HG02588 (cell line): Measurements from ENCODE around the gene ARL11.
"Not testable (repeated sequence)": the region's sequence is repeated elsewhere in the genome, so short reads cannot be mapped to it uniquely, and the experiment has no call there.

ENCODE experiments used
- ATAC-seq: cut with Tn5 transposase; IDR thresholded peaks from one replicate; pipeline ENCODE4 v1.9.1; 2021; ENCODE audit warnings: mild to moderate bottlenecking, moderate library complexity; ENCODE audit not compliant: unreplicated experiment

Gene ARL11

GRCh38 chr13:49612042-49612441 is 16.3 kb upstream of the ARL11 start:
- not testable (repeated sequence) for ATAC-seq

GRCh38 chr13:49615836-49616675 is 12.3 kb upstream of the ARL11 start:
- no peak for ATAC-seq

- no peak for ATAC-seq
Measured at GRCh38 chr13:49616676-49617065, 11.6 kb upstream of the ARL11 start.

GRCh38 chr13:49620170-49620621 is 8.1 kb upstream of the ARL11 start:
- ATAC-seq, result peak; percentile 74

GRCh38 chr13:49622174-49622946 is 5.9 kb upstream of the ARL11 start:
- no peak for ATAC-seq

- no peak for ATAC-seq
Measured at GRCh38 chr13:49624229-49624628, 4.1 kb upstream of the ARL11 start.

- no peak for ATAC-seq
Measured at GRCh38 chr13:49625392-49626079, 2.8 kb upstream of the ARL11 start.

- ATAC-seq, result no peak
Measured at GRCh38 chr13:49629196-49629938, 1.1 kb downstream of the ARL11 start.

GRCh38 chr13:49629947-49630346 is 1.6 kb downstream of the ARL11 start:
- ATAC-seq, result no peak

- no peak for ATAC-seq
Measured at GRCh38 chr13:49630580-49630979, 2.3 kb downstream of the ARL11 start.

GRCh38 chr13:49632156-49632555 is 3.8 kb downstream of the ARL11 start:
- no peak for ATAC-seq

- no peak for ATAC-seq
Measured at GRCh38 chr13:49633710-49634109, 5.4 kb downstream of the ARL11 start.

GRCh38 chr13:49635599-49636433 is 7.5 kb downstream of the ARL11 start:
- ATAC-seq, result peak; percentile 46

- no peak for ATAC-seq
Measured at GRCh38 chr13:49636705-49637104, 8.4 kb downstream of the ARL11 start.

- ATAC-seq, result no peak
Measured at GRCh38 chr13:49638030-49638743, 9.9 kb downstream of the ARL11 start.

- no peak for ATAC-seq
Measured at GRCh38 chr13:49638744-49639072, 10.4 kb downstream of the ARL11 start.

- no peak for ATAC-seq
Measured at GRCh38 chr13:49641801-49642291, 13.5 kb downstream of the ARL11 start.

GRCh38 chr13:49643035-49643646 is 14.8 kb downstream of the ARL11 start:
- ATAC-seq, result no peak

GRCh38 chr13:49645451-49645850 is 17.1 kb downstream of the ARL11 start:
- no peak for ATAC-seq
